HEK293 (cell line): ENCODE data around the gene PIK3R5.
A peak's percentile ranks its signal among the peaks of the same experiment; 100 is the strongest.

ENCODE experiments used
- CTCF ChIA-PET: fragments of 350-600 bp; formaldehyde crosslinking; extraction: SDS; loops from one replicate; lab custom pipeline; 2021; ENCODE audit warnings: antibody characterized with exemption; lab: Yijun Ruan, JAX
- POLR2A ChIA-PET: fragments of 300-600 bp; formaldehyde crosslinking; extraction: SDS; loops from one replicate; lab custom pipeline; 2020; ENCODE audit warnings: antibody characterized with exemption, inconsistent platforms; lab: Yijun Ruan, JAX
- H3K27ac ChIP-seq: fragments of 200-500 bp; sonication (Bioruptor generic); 2 replicates; pipeline ENCODE4 v1.5.1; 2014; ENCODE audit warnings: low read depth, low read length, control low read depth, inconsistent platforms; ENCODE audit errors: extremely low read depth
- H3K36me3 ChIP-seq, 2 experiments: fragments of 200-500 bp in 1 of 2; sonication (Bioruptor generic) in 1 of 2; 1 replicate in 1 of 2; 2 replicates in 1 of 2; pipeline ENCODE4 v1.5.1; 2014 to 2017; ENCODE audit warnings: inconsistent platforms in 2 of 2, low read length in 2 of 2; ENCODE audit not compliant: control insufficient read depth in 2 of 2, insufficient read depth in 1 of 2
- H3K4me1 ChIP-seq: fragments of 200-500 bp; sonication (Bioruptor generic); 2 replicates; pipeline ENCODE4 v1.5.1; 2014; ENCODE audit warnings: mild to moderate bottlenecking, low read length, inconsistent platforms; ENCODE audit not compliant: control insufficient read depth, insufficient read depth
- H3K4me3 ChIP-seq: 2 replicates; pipeline ENCODE4 v1.5.1; 2011; ENCODE audit warnings: low read depth, mild to moderate bottlenecking, control low read depth, low read length, moderate library complexity
- H3K9me3 ChIP-seq: fragments of 200-500 bp; sonication (Bioruptor generic); 2 replicates; pipeline ENCODE4 v1.5.1; 2014; ENCODE audit warnings: low read depth, low read length, inconsistent platforms; ENCODE audit not compliant: control insufficient read depth, insufficient read depth
- RBAK ChIP-seq: fragments of 450-650 bp; formaldehyde crosslinking; IDR thresholded peaks from 2 replicates; pipeline ENCODE4 v1.5.1; 2016; ENCODE audit warnings: missing biosample characterization, missing genetic modification characterization
- ZFP69B ChIP-seq: fragments of 450-650 bp; formaldehyde crosslinking; IDR thresholded peaks from 2 replicates; pipeline ENCODE4 v1.5.1; 2016; ENCODE audit warnings: missing biosample characterization, missing genetic modification characterization
- ZNF112 ChIP-seq: fragments of 450-650 bp; formaldehyde crosslinking; IDR thresholded peaks from 2 replicates; pipeline ENCODE4 v1.5.0; 2017; ENCODE audit warnings: missing biosample characterization, missing genetic modification characterization
- ZNF23 ChIP-seq: fragments of 450-650 bp; formaldehyde crosslinking; IDR thresholded peaks from 2 replicates; pipeline ENCODE4 v1.5.1; 2016; ENCODE audit warnings: missing biosample characterization, missing genetic modification characterization, borderline replicate concordance
- ZNF324 ChIP-seq: fragments of 450-650 bp; formaldehyde crosslinking; IDR thresholded peaks from 2 replicates; pipeline ENCODE4 v1.5.1; 2016; ENCODE audit warnings: missing biosample characterization, missing genetic modification characterization
- ZNF354C ChIP-seq: fragments of 450-650 bp; formaldehyde crosslinking; IDR thresholded peaks from 2 replicates; pipeline ENCODE4 v1.5.1; 2016; ENCODE audit warnings: missing biosample characterization, missing genetic modification characterization, low read depth, borderline replicate concordance
- ZNF404 ChIP-seq: fragments of 450-650 bp; formaldehyde crosslinking; IDR thresholded peaks from 2 replicates; pipeline ENCODE4 v1.5.1; 2017; ENCODE audit warnings: missing biosample characterization, missing genetic modification characterization
- ZNF549 ChIP-seq: fragments of 450-650 bp; IDR thresholded peaks from 2 replicates; pipeline ENCODE4 v1.5.1; 2018; ENCODE audit warnings: missing biosample characterization, missing genetic modification characterization, mild to moderate bottlenecking, inconsistent platforms, moderate library complexity
- ZNF555 ChIP-seq: fragments of 450-650 bp; formaldehyde crosslinking; conservative IDR thresholded peaks from 2 replicates; pipeline ENCODE4 v1.5.1; 2017; ENCODE audit warnings: missing biosample characterization, mild to moderate bottlenecking, missing genetic modification characterization, inconsistent platforms
- ZNF558 ChIP-seq: fragments of 450-650 bp; formaldehyde crosslinking; IDR thresholded peaks from 2 replicates; pipeline ENCODE4 v1.5.1; 2016; ENCODE audit warnings: missing biosample characterization, missing genetic modification characterization
- ZNF596 ChIP-seq: fragments of 450-650 bp; IDR thresholded peaks from 2 replicates; pipeline ENCODE4 v1.5.0; 2018; ENCODE audit warnings: missing biosample characterization, mild to moderate bottlenecking, missing genetic modification characterization, moderate library complexity
- ZNF623 ChIP-seq: fragments of 450-650 bp; formaldehyde crosslinking; IDR thresholded peaks from 2 replicates; pipeline ENCODE4 v1.5.1; 2016; ENCODE audit warnings: missing biosample characterization, missing genetic modification characterization
- ZNF629 ChIP-seq: fragments of 450-650 bp; formaldehyde crosslinking; IDR thresholded peaks from 2 replicates; pipeline ENCODE4 v1.5.1; 2017; ENCODE audit warnings: missing biosample characterization, missing genetic modification characterization
- ZNF670 ChIP-seq: fragments of 450-650 bp; formaldehyde crosslinking; IDR thresholded peaks from 2 replicates; pipeline ENCODE4 v1.5.1; 2016; ENCODE audit warnings: missing biosample characterization, missing genetic modification characterization, low read depth
- ZSCAN30 ChIP-seq: fragments of 450-650 bp; IDR thresholded peaks from 2 replicates; pipeline ENCODE4 v1.5.1; 2018; ENCODE audit warnings: missing biosample characterization, mild to moderate bottlenecking, missing genetic modification characterization, moderate library complexity
- TF ChIP-seq, protein P1 (sequence below): fragments of 450-650 bp; formaldehyde crosslinking; IDR thresholded peaks from 2 replicates; pipeline ENCODE4 v1.5.1; 2016; ENCODE audit warnings: missing biosample characterization, missing genetic modification characterization
- TF ChIP-seq, protein P2 (sequence below): fragments of 450-650 bp; formaldehyde crosslinking; IDR thresholded peaks from 2 replicates; pipeline ENCODE4 v1.5.1; 2016; ENCODE audit warnings: missing biosample characterization, missing genetic modification characterization
- TF ChIP-seq, protein P3 (sequence below): sonication (generic); formaldehyde crosslinking; IDR thresholded peaks from 2 replicates; pipeline ENCODE4 v1.8.1; 2022; ENCODE audit warnings: mild to moderate bottlenecking, moderate library complexity, missing genetic modification reagents
- TF ChIP-seq, protein P4 (sequence below): fragments of 450-650 bp; formaldehyde crosslinking; IDR thresholded peaks from 2 replicates; pipeline ENCODE4 v1.5.1; 2016; ENCODE audit warnings: missing biosample characterization, missing genetic modification characterization
- TF ChIP-seq, protein P5 (sequence below): fragments of 450-650 bp; formaldehyde crosslinking; IDR thresholded peaks from 2 replicates; pipeline ENCODE4 v1.5.1; 2016; ENCODE audit warnings: missing biosample characterization, missing genetic modification characterization
- TF ChIP-seq, protein P6 (sequence below): fragments of 450-650 bp; formaldehyde crosslinking; IDR thresholded peaks from 2 replicates; pipeline ENCODE4 v1.5.1; 2016; ENCODE audit warnings: missing biosample characterization, missing genetic modification characterization

Gene PIK3R5

DNA sequence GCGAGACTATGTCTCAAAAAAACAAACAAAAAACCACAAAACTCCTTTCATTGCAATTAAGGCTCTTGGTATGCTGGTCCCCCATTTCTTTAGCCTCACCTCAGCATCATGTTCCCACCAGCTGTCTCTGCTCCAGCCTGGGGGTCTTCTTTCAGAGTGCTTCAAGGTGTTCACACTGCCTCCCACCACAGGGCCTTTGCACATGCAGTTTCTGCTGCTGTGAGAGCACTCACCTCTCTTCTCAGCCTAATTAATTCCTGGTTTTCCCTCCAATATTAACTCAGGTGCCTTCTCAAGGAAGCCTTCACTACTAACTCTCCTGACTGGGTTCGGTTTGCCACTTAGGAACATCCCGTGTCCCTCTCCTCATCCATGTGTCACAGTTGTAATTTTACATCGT is 82.2 kb downstream of the PIK3R5 start:
- no peak for TF ChIP-seq ZNF549
- TF ChIP-seq RBAK (tag by site-specific recombination), result no peak
- no peak for TF ChIP-seq ZNF596 (tag by site-specific recombination)
- peak; percentile 92 for TF ChIP-seq ZNF623
- no peak for TF ChIP-seq ZNF23 (tag by site-specific recombination)
- H3K4me3 ChIP-seq, result no peak overlapping the region
- no peaks in the 10 kb centered on the region for H3K9me3 ChIP-seq
- no peaks in the 10 kb centered on the region for H3K4me1 ChIP-seq
- POLR2A ChIA-PET, result no interaction called here
- no peaks in the 10 kb centered on the region for H3K36me3 ChIP-seq
- CTCF ChIA-PET, result no interaction called here
- H3K27ac ChIP-seq, result no peak overlapping the region

DNA sequence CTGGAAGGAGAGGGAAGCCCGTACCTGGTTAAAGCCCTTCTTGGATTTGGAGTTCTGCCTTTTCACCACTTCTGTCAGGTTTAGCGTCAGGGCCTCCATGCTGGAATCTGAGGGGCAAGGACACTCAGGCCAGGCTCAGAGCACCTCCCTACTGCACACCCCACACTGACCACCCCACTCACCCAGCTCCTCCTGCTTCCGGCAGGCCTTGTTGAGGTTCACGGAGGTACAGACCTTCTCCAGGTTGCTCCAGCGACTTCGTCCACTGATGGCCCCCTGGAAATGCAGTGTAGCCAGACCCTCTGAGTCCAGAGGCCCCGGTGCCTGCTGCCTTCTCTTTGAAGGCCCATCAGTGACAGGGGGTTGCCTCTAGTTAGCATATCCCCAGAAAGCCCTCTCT is 83.9 kb downstream of the PIK3R5 start:
- POLR2A ChIA-PET, result no interaction called here
- H3K4me1 ChIP-seq, result no peaks in the 10 kb centered on the region
- no peak overlapping the region for H3K4me3 ChIP-seq
- no peaks in the 10 kb centered on the region for H3K36me3 ChIP-seq
- TF ChIP-seq ZNF629 (tag by site-specific recombination), result no peak
- TF ChIP-seq ZNF324 (tag by site-specific recombination), result no peak
- no peak for TF ChIP-seq ZNF558 (tag by site-specific recombination)
- no peak for TF ChIP-seq ZNF354C (tag by site-specific recombination)
- no peak for TF ChIP-seq ZNF404 (tag by site-specific recombination)
- TF ChIP-seq, protein P1, sequence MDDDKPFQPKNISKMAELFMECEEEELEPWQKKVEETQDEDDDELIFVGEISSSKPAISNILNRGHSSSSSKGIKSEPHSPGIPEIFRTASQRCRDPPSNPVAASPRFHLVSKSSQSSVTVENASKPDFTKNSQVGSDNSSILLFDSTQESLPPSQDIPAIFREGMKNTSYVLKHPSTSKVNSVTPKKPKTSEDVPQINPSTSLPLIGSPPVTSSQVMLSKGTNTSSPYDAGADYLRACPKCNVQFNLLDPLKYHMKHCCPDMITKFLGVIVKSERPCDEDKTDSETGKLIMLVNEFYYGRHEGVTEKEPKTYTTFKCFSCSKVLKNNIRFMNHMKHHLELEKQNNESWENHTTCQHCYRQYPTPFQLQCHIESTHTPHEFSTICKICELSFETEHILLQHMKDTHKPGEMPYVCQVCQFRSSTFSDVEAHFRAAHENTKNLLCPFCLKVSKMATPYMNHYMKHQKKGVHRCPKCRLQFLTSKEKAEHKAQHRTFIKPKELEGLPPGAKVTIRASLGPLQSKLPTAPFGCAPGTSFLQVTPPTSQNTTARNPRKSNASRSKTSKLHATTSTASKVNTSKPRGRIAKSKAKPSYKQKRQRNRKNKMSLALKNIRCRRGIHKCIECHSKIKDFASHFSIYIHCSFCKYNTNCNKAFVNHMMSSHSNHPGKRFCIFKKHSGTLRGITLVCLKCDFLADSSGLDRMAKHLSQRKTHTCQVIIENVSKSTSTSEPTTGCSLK (tag by site-specific recombination), result no peak
- CTCF ChIA-PET, result interaction anchor here (1.3 kb wide), 1 partner anchor 13 kb away, joined by 3 read pairs; no protein-coding TSS in a partner anchor
- H3K9me3 ChIP-seq, result no peaks in the 10 kb centered on the region
- no peak overlapping the region for H3K27ac ChIP-seq

DNA sequence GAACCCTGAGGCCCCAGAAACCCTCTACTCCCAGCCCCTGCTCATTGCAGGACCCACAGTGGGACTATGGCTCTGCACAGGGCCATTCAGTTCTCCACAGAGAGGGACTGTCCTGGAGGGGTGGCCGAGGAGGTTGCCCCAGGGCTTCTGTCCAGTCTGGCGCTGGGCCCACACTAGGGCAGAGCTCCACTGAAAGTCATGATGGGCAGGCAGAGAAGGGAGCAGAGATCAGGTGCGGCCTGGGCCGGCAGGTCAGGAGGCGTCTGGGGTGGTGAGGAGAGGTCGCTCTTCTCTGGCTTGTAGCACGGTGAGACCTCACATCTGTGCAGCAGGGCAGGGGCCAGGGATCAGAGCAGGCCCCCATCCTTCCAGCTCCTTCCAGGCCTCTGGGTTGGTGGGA is 85.0 kb downstream of the PIK3R5 start:
- Histone ChIP-seq H3K36me3 (no peaks in the 10 kb centered on the region), H3K4me3 (no peak overlapping the region), H3K4me1 (no peaks in the 10 kb centered on the region), H3K27ac (no peak overlapping the region), H3K9me3 (no peaks in the 10 kb centered on the region)
- POLR2A ChIA-PET, result no interaction called here
- CTCF ChIA-PET, result interaction anchor here (0.6 kb wide), 2 partner anchors 96 to 511 kb away, joined by 3 read pairs; no protein-coding TSS in a partner anchor
- TF ChIP-seq, protein P2, sequence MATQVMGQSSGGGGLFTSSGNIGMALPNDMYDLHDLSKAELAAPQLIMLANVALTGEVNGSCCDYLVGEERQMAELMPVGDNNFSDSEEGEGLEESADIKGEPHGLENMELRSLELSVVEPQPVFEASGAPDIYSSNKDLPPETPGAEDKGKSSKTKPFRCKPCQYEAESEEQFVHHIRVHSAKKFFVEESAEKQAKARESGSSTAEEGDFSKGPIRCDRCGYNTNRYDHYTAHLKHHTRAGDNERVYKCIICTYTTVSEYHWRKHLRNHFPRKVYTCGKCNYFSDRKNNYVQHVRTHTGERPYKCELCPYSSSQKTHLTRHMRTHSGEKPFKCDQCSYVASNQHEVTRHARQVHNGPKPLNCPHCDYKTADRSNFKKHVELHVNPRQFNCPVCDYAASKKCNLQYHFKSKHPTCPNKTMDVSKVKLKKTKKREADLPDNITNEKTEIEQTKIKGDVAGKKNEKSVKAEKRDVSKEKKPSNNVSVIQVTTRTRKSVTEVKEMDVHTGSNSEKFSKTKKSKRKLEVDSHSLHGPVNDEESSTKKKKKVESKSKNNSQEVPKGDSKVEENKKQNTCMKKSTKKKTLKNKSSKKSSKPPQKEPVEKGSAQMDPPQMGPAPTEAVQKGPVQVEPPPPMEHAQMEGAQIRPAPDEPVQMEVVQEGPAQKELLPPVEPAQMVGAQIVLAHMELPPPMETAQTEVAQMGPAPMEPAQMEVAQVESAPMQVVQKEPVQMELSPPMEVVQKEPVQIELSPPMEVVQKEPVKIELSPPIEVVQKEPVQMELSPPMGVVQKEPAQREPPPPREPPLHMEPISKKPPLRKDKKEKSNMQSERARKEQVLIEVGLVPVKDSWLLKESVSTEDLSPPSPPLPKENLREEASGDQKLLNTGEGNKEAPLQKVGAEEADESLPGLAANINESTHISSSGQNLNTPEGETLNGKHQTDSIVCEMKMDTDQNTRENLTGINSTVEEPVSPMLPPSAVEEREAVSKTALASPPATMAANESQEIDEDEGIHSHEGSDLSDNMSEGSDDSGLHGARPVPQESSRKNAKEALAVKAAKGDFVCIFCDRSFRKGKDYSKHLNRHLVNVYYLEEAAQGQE (tag by site-specific recombination), result no peak
- TF ChIP-seq ZNF112 (no peak), ZSCAN30 (tag by site-specific recombination) (no peak), ZNF670 (no peak), ZFP69B (tag by site-specific recombination) (no peak), ZNF555 (tag by site-specific recombination) (no peak)
- TF ChIP-seq, protein P3, sequence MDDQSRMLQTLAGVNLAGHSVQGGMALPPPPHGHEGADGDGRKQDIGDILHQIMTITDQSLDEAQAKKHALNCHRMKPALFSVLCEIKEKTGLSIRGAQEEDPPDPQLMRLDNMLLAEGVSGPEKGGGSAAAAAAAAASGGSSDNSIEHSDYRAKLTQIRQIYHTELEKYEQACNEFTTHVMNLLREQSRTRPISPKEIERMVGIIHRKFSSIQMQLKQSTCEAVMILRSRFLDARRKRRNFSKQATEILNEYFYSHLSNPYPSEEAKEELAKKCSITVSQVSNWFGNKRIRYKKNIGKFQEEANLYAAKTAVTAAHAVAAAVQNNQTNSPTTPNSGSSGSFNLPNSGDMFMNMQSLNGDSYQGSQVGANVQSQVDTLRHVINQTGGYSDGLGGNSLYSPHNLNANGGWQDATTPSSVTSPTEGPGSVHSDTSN (CRISPR knock-in tag), result no peak
- TF ChIP-seq, protein P4, sequence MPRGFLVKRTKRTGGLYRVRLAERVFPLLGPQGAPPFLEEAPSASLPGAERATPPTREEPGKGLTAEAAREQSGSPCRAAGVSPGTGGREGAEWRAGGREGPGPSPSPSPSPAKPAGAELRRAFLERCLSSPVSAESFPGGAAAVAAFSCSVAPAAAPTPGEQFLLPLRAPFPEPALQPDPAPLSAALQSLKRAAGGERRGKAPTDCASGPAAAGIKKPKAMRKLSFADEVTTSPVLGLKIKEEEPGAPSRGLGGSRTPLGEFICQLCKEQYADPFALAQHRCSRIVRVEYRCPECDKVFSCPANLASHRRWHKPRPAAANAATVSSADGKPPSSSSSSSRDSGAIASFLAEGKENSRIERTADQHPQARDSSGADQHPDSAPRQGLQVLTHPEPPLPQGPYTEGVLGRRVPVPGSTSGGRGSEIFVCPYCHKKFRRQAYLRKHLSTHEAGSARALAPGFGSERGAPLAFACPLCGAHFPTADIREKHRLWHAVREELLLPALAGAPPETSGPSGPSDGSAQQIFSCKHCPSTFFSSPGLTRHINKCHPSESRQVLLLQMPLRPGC, result no peak
- TF ChIP-seq, protein P5, sequence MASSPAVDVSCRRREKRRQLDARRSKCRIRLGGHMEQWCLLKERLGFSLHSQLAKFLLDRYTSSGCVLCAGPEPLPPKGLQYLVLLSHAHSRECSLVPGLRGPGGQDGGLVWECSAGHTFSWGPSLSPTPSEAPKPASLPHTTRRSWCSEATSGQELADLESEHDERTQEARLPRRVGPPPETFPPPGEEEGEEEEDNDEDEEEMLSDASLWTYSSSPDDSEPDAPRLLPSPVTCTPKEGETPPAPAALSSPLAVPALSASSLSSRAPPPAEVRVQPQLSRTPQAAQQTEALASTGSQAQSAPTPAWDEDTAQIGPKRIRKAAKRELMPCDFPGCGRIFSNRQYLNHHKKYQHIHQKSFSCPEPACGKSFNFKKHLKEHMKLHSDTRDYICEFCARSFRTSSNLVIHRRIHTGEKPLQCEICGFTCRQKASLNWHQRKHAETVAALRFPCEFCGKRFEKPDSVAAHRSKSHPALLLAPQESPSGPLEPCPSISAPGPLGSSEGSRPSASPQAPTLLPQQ (tag by site-specific recombination), result no peak
- TF ChIP-seq, protein P6, sequence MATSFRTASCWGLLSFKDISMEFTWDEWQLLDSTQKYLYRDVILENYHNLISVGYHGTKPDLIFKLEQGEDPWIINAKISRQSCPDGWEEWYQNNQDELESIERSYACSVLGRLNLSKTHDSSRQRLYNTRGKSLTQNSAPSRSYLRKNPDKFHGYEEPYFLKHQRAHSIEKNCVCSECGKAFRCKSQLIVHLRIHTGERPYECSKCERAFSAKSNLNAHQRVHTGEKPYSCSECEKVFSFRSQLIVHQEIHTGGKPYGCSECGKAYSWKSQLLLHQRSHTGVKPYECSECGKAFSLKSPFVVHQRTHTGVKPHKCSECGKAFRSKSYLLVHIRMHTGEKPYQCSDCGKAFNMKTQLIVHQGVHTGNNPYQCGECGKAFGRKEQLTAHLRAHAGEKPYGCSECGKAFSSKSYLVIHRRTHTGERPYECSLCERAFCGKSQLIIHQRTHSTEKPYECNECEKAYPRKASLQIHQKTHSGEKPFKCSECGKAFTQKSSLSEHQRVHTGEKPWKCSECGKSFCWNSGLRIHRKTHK, result no peak
